Right lobe of liver (tissue), 6 donors: Measurements from ENCODE around the gene DCST2. TPM values are rescaled to one million over a fixed set of nuclear protein-coding genes. Genes with fewer than 3 reads are reported as not detected.

Source experiments
- ATAC-seq, 4 donors: fragments of 200-7000 bp; cut with Tn5 transposase; one replicate each; pipeline ENCODE4 v1.9.1; 2020; ENCODE audit warnings: mild to moderate bottlenecking in 4 of 4, moderate library complexity in 4 of 4
- DNase-seq, 3 donors: peaks; one replicate each; pipeline ENCODE4 v3.0.0-alpha.2; 2020
- H3K27ac ChIP-seq, 3 donors: fragments of 200-600 bp; one replicate each; pipeline ENCODE4 v1.8.0; 2022
- H3K27me3 ChIP-seq, 2 donors: fragments of 200-600 bp; one replicate each; pipeline ENCODE4 v1.8.0; 2022
- H3K36me3 ChIP-seq, 4 donors: fragments of 200-600 bp; sonication (generic) in 1 of 4; one replicate each; pipeline versions ENCODE4 v1.5.1 to v1.8.0; 2017 to 2022; ENCODE audit warnings: control low read depth in 1 of 4
- H3K4me1 ChIP-seq, 4 donors: fragments of 200-600 bp; sonication (generic) in 1 of 4; one replicate each; pipeline versions ENCODE4 v1.5.1 to v1.8.0; 2017 to 2022; ENCODE audit warnings: control low read depth in 1 of 4
- H3K4me3 ChIP-seq, 3 donors: fragments of 200-600 bp; one replicate each; pipeline ENCODE4 v1.8.0; 2022
- H3K9me3 ChIP-seq, 4 donors: fragments of 200-600 bp; sonication (generic) in 1 of 4; one replicate each; pipeline versions ENCODE4 v1.5.1 to v1.8.0; 2017 to 2022; ENCODE audit warnings: control low read depth in 1 of 4
- CTCF ChIP-seq, 4 donors: fragments of 200-600 bp in 3 of 4; fragments of 450-650 bp in 1 of 4; IDR thresholded peaks; one replicate each; pipeline versions ENCODE4 v1.5.1 to v1.8.0; 2016 to 2022; ENCODE audit warnings: antibody characterized with exemption in 4 of 4, mild to moderate bottlenecking in 2 of 4
- POLR2A ChIP-seq: fragments of 450-650 bp; IDR thresholded peaks from one replicate; pipeline ENCODE4 v1.6.1; 2017; ENCODE audit warnings: antibody characterized with exemption, mild to moderate bottlenecking
- WGBS: methylation state at CpG from one replicate; pipeline ENCODE4 v1.1.6; 2018; ENCODE audit warnings: low coverage, low lambda C conversion rate; ENCODE audit not compliant: insufficient coverage; ENCODE audit errors: missing lambda C conversion rate; 5-methylcytosine and 5-hydroxymethylcytosine counted together
- intact Hi-C, 2 donors: fragments of 100-400 bp; cut with DNase I; formaldehyde crosslinking; loops; one replicate each; pipeline versions ENCODE4 v1.11.2 to v1.14.1; 2022
- total RNA-seq, 6 experiments: library from RNA; depleted of rRNA in 2 of 6; stranded (reverse); fragments of >200 nt in 2 of 6; fragmentation: NEBNext Ultra II Directional in 3 of 6; extraction: Animal tissue kit (Norgen Biotek cat#: 25700) in 3 of 6; gene quantifications; one replicate each; pipeline versions ENCODE4 v1.1.0 to v1.2.4, GENCODE V29; 2016 to 2023
- donor health status: DM: no; HTN: yes; CAD: no.
- donor health status: DM: no; HTN: no; CAD: no.
- donor health status: DM: no; HTN: no; CAD: no.
- donor health status: DM: no; HTN: yes; CAD: no.
- donor health status: DM: no; HTN: yes; CAD: no.

Gene DCST2
- total RNA-seq, 6 experiments from 2014 or later, result 0.72 to 1.4 (median 0.81) TPM; not detected in 1

DNA sequence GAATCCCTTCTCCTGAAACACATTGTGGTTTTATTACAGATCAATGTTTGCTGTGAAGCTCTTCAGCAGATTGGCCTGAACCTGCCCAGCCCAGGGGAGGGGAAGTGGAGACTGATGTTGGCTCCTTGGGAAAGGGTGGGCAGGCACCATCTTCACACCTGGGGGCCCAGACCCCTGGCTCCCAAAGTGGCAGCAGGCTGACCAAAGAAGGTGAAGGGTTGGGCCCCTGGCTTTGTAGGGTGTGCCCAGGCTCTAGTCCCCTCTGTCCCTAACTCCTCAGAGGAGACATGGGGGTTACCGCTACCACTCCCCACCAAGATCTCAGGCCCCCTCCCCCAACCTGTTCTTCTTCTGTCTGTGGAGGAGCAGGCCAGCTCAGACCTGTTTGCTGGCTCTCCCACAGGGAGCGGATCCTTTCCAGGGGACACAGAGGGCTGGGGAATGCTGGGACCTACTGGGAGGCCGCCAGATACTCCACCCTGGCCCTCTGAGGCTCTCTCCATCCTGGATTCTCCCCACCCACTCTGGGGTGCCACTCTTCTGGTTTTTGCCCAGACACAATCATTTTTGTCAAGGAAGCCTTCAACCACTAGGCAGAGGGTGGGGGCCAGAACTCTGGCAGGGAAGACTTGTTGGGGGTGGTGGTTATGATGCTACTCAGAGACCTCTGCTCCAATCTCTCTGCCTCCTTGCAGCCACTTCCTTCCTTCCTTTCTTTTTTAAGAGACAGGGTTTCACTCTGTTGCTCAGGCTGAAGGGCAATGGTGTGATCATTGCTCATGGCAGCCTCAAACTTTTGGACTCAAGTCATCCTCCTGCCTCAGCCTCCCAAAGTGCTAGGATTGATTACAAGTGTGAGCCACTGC, 40.0 kb upstream of the DCST2 start:
- TF ChIP-seq POLR2A, result no peak
- TF ChIP-seq CTCF (IDR thresholded peaks at IDR 0.05), result no peak
- ATAC-seq (no peak), DNase-seq (peak in 1 of 3 donors; percentile 34)
- no peak overlapping the region for H3K27ac ChIP-seq
- peaks cover 0 to 12% (median 0%) of the 10 kb centered on the region in 4 donors for H3K4me1 ChIP-seq
- intact Hi-C loops, result no loop called here
- H3K4me3 ChIP-seq, result no peak overlapping the region
- no peaks in the 10 kb centered on the region for H3K9me3 ChIP-seq
- H3K36me3 ChIP-seq, result no peaks in the 10 kb centered on the region
- no peaks in the 10 kb centered on the region for H3K27me3 ChIP-seq
- WGBS, result no CpG with 5 or more reads among the region's 3 CpGs

GRCh38 chr1:155072531-155073289, 39.1 kb upstream of the DCST2 start:
- Histone ChIP-seq H3K4me1 (peaks cover 0 to 12% (median 0%) of the 10 kb centered on the region in 4 donors), H3K4me3 (no peak overlapping the region), H3K9me3 (no peaks in the 10 kb centered on the region), H3K27me3 (no peaks in the 10 kb centered on the region), H3K36me3 (no peaks in the 10 kb centered on the region), H3K27ac (no peak overlapping the region)
- ATAC-seq (no peak), DNase-seq (peak in 1 of 3 donors; percentile 24)
- 64% methylated on average over 6 of the region's 7 CpGs for WGBS
- intact Hi-C loops, result no loop called here
- TF ChIP-seq CTCF (IDR thresholded peaks at IDR 0.05) (no peak), POLR2A (no peak)

- Histone ChIP-seq H3K36me3 (no peaks in the 10 kb centered on the region), H3K27ac (no peak overlapping the region), H3K4me3 (no peak overlapping the region), H3K4me1 (peaks cover 0 to 12% (median 0%) of the 10 kb centered on the region in 4 donors), H3K9me3 (no peaks in the 10 kb centered on the region), H3K27me3 (no peaks in the 10 kb centered on the region)
- peak in 1 of 3 donors; percentile 42 for DNase-seq
- TF ChIP-seq POLR2A, result no peak
- no peak for TF ChIP-seq CTCF (IDR thresholded peaks at IDR 0.05)
- no peak for ATAC-seq
- intact Hi-C loops, result no loop called here
- WGBS, result 44% methylated on average over 12 of the region's 14 CpGs
Measured at GRCh38 chr1:155071701-155072100, 38.1 kb upstream of the DCST2 start.

GRCh38 chr1:155070721-155071569, 37.4 kb upstream of the DCST2 start:
- Histone ChIP-seq H3K9me3 (no peaks in the 10 kb centered on the region), H3K27ac (no peak overlapping the region), H3K4me3 (peak overlapping the region; percentile 38 to 46 (median 41)), H3K27me3 (no peaks in the 10 kb centered on the region), H3K4me1 (peaks cover 0 to 12% (median 0%) of the 10 kb centered on the region in 4 donors), H3K36me3 (no peaks in the 10 kb centered on the region)
- ATAC-seq (peak; percentile 66 to 83 (median 80)), DNase-seq (peak in 2 of 3 donors; percentile 70 to 71)
- 13% methylated on average over 3 of the region's 61 CpGs for WGBS
- intact Hi-C loops, result no loop called here
- TF ChIP-seq POLR2A (no peak), CTCF (IDR thresholded peaks at IDR 0.05) (peak; percentile 15 to 31 (median 26))
